HEK293T (cell line): ENCODE results near the gene GGA1.

Experiments
- ARNT ChIP-seq: fragments of 450-650 bp; IDR thresholded peaks from 2 replicates; pipeline ENCODE4 v1.6.1; 2017; ENCODE audit warnings: mild to moderate bottlenecking
- BHLHE40 ChIP-seq: fragments of 450-650 bp; IDR thresholded peaks from 2 replicates; pipeline ENCODE4 v1.6.1; 2016; ENCODE audit warnings: mild to moderate bottlenecking, moderate library complexity, borderline replicate concordance
- FOXK2 ChIP-seq: fragments of 450-650 bp; IDR thresholded peaks from 2 replicates; pipeline ENCODE4 v1.6.1; 2016; ENCODE audit warnings: mild to moderate bottlenecking
- FOXM1 ChIP-seq: fragments of 450-650 bp; IDR thresholded peaks from 2 replicates; pipeline ENCODE4 v1.6.1; 2017; ENCODE audit warnings: mild to moderate bottlenecking, borderline replicate concordance
- NFRKB ChIP-seq: fragments of 450-650 bp; IDR thresholded peaks from 2 replicates; pipeline ENCODE4 v1.6.1; 2016; ENCODE audit warnings: mild to moderate bottlenecking, moderate library complexity
- PKNOX1 ChIP-seq: fragments of 450-650 bp; IDR thresholded peaks from 2 replicates; pipeline ENCODE4 v1.6.1; 2016
- SP1 ChIP-seq: fragments of 450-650 bp; IDR thresholded peaks from 2 replicates; pipeline ENCODE4 v1.6.1; 2017
- SUZ12 ChIP-seq: fragments of 450-650 bp; IDR thresholded peaks from 2 replicates; pipeline ENCODE4 v1.6.1; 2016; ENCODE audit warnings: mild to moderate bottlenecking
- TARDBP ChIP-seq: fragments of 450-650 bp; IDR thresholded peaks from 2 replicates; pipeline ENCODE4 v1.6.1; 2016
- ZNF384 ChIP-seq: fragments of 450-650 bp; IDR thresholded peaks from 2 replicates; pipeline ENCODE4 v1.6.1; 2016

GRCh38 chr22:37657590-37658132 is 49.0 kb downstream of the GGA1 start:
- TF ChIP-seq SP1 (no peak), SUZ12 (no peak), ARNT (no peak), NFRKB (no peak), TARDBP (no peak), BHLHE40 (no peak), PKNOX1 (no peak), FOXM1 (no peak), ZNF384 (no peak), FOXK2 (no peak)
